Ovary (tissue), 9 donors: Measurements from ENCODE around the gene ATP6V1C2. TPM values are rescaled to one million over a fixed set of nuclear protein-coding genes. Genes with fewer than 3 reads are reported as not detected.

Experiments used
- DNase-seq, 5 donors: peaks; one replicate each; pipeline ENCODE4 v3.0.0-alpha.2; 2019 to 2020
- H3K27ac ChIP-seq, 2 donors: fragments of 200-600 bp; one replicate each; pipeline versions ENCODE4 v1.5.1 to v1.8.0; 2019 to 2022
- H3K27me3 ChIP-seq: fragments of 200-600 bp; one replicate; pipeline ENCODE4 v1.8.0; 2022
- H3K36me3 ChIP-seq: fragments of 200-600 bp; sonication (generic); one replicate; pipeline ENCODE4 v1.5.1; 2019
- H3K4me1 ChIP-seq: one replicate; pipeline ENCODE4 v1.8.1; 2013; ENCODE audit warnings: mild to moderate bottlenecking, moderate library complexity; ENCODE audit not compliant: insufficient read depth
- H3K4me3 ChIP-seq: fragments of 200-600 bp; sonication (generic); one replicate; pipeline ENCODE4 v1.5.1; 2017
- H3K9me3 ChIP-seq, 2 donors: fragments of 200-600 bp in 1 of 2; sonication (generic) in 1 of 2; one replicate each; pipeline versions ENCODE4 v1.5.1 to v1.8.1; 2013 to 2019; ENCODE audit warnings: mild to moderate bottlenecking in 1 of 2, moderate library complexity in 1 of 2
- CTCF ChIP-seq, 3 donors: fragments of 450-650 bp in 2 of 3; fragments of 200-600 bp in 1 of 3; IDR thresholded peaks; one replicate each; pipeline versions ENCODE4 v1.5.1 to v1.8.0; 2016 to 2022; ENCODE audit warnings: antibody characterized with exemption in 3 of 3, mild to moderate bottlenecking in 1 of 3
- EP300 ChIP-seq: sonication (generic); formaldehyde crosslinking; IDR thresholded peaks from one replicate; pipeline ENCODE4 v1.6.1; 2017; ENCODE audit warnings: antibody characterized with exemption
- POLR2A ChIP-seq: fragments of 450-650 bp; IDR thresholded peaks from one replicate; pipeline ENCODE4 v1.6.1; 2017; ENCODE audit warnings: antibody characterized with exemption, mild to moderate bottlenecking, moderate library complexity
- WGBS, 3 donors: extraction: QIAGEN DNeasy Blood & Tissue Kit in 1 of 3; methylation state at CpG; one replicate each; pipeline versions ENCODE4 v1.1.5 to v1.1.7; 2013 to 2017; 5-methylcytosine and 5-hydroxymethylcytosine counted together
- intact Hi-C, 4 donors: fragments of 100-400 bp; cut with DNase I; formaldehyde crosslinking; loops; one replicate each; pipeline versions ENCODE4 v1.11.0 to v1.15.1; 2022 to 2023
- polyA plus RNA-seq, 2 donors: library from polyadenylated mRNA; stranded (reverse); fragments of 200-250 nt in 1 of 2; fragments of 350-450 nt in 1 of 2; fragmentation: Illumina TruSeq in 1 of 2; extraction: RNeasy Lipid Tissue Mini Kit (QIAGEN cat#74804) in 1 of 2; gene quantifications; one replicate each; pipeline ENCODE4 v1.2.3, GENCODE V29; 2013 to 2014
- total RNA-seq, 7 donors: library from RNA; depleted of rRNA in 2 of 7; stranded (reverse); fragments of >200 nt in 2 of 7; fragmentation: NEBNext Ultra II Directional in 3 of 7; extraction: Animal tissue kit (Norgen Biotek cat#: 25700) in 3 of 7; gene quantifications; one replicate each; pipeline versions ENCODE4 v1.1.0 to v1.2.4, GENCODE V29; 2016 to 2023
- donor health status: DM: no; HTN: no; CAD: no; lungs with moderate emphysema.
- donor health status: DM: no; HTN: no; CAD: no.
- donor health status: Bipolar disorder and iron deficiency.
- donor health status: DM: yes; HTN: yes; CAD: no.
- donor health status: DM: no; HTN: no; CAD: no.
- donor health status: DM: yes; HTN: yes; CAD: no.

Gene ATP6V1C2
- total and polyA plus RNA-seq, 9 donors, result 0.17 to 10.8 (median 0.60) TPM; not detected in 2

- Histone ChIP-seq H3K36me3 (no peaks in the 10 kb centered on the region), H3K27me3 (no peaks in the 10 kb centered on the region), H3K27ac (no peak overlapping the region), H3K4me3 (no peak overlapping the region), H3K4me1 (no peaks in the 10 kb centered on the region), H3K9me3 (no peaks in the 10 kb centered on the region)
- no peak for DNase-seq
- intact Hi-C loops, result no loop called here
- WGBS, 3 donors, result 88 to 91% (median 91%) methylated on average over 12 of the region's 12 CpGs
- TF ChIP-seq CTCF (IDR thresholded peaks at IDR 0.05) (no peak), POLR2A (no peak), EP300 (no peak)
These were observed 44.5 kb downstream of the ATP6V1C2 start for GRCh38 chr2:10765914-10766313.

DNA sequence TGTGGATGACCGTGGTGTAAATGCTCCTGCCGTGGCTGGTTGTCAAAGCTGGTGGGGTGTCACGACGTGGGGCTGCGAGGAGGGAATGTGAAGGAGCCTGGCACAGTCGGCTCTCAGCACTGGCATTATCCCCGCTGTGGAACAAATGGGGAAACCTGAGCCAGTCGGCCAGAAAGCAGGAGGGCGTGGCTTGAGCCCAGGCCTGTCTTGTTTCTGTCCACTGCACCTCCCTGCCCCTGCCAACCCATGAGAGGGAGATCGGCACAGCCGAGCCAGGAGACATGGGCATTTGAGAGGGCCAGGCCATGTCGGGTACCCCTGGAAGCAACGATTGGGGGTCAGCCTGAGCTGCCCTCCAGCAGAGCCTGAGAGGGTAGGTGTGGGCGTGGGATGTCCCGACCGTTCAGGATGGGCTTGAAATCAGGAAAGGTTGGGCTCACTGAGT lies 46.7 kb downstream of the ATP6V1C2 start:
- intact Hi-C loops, result no loop called here
- no peak for DNase-seq
- WGBS, 3 donors, result 63 to 66% (median 65%) methylated on average over 16 of the region's 16 CpGs

GRCh38 chr2:10770956-10771750 lies 49.7 kb downstream of the ATP6V1C2 start:
- DNase-seq, result no peak
- Histone ChIP-seq H3K27me3 (no peaks in the 10 kb centered on the region), H3K27ac (no peak overlapping the region), H3K4me3 (no peak overlapping the region), H3K4me1 (no peaks in the 10 kb centered on the region), H3K36me3 (no peaks in the 10 kb centered on the region), H3K9me3 (no peaks in the 10 kb centered on the region)
- intact Hi-C loops, result no loop called here
- TF ChIP-seq POLR2A (no peak), EP300 (no peak), CTCF (IDR thresholded peaks at IDR 0.05) (no peak)
- 74 to 78% (median 75%) methylated on average over 22 of the region's 22 CpGs for WGBS, 3 donors

More for the DNA sequence above, 46.7 kb downstream of the ATP6V1C2 start:
- H3K4me3 ChIP-seq, result no peak overlapping the region
- no peaks in the 10 kb centered on the region for H3K36me3 ChIP-seq
- H3K27ac ChIP-seq, result no peak overlapping the region
- TF ChIP-seq CTCF (IDR thresholded peaks at IDR 0.05) (no peak), EP300 (no peak), POLR2A (no peak)
- no peaks in the 10 kb centered on the region for H3K9me3 ChIP-seq
- H3K27me3 ChIP-seq, result no peaks in the 10 kb centered on the region
- H3K4me1 ChIP-seq, result no peaks in the 10 kb centered on the region

GRCh38 chr2:10771786-10772185 lies 50.4 kb downstream of the ATP6V1C2 start:
- H3K4me1 ChIP-seq, result no peaks in the 10 kb centered on the region
- DNase-seq, result no peak
- 86 to 91% (median 90%) methylated on average over 13 of the region's 13 CpGs for WGBS, 3 donors
- intact Hi-C loops, result no loop called here
- no peak overlapping the region for H3K27ac ChIP-seq
- H3K4me3 ChIP-seq, result no peak overlapping the region
- H3K27me3 ChIP-seq, result no peaks in the 10 kb centered on the region
- TF ChIP-seq POLR2A (no peak), CTCF (IDR thresholded peaks at IDR 0.05) (no peak), EP300 (no peak)
- H3K36me3 ChIP-seq, result no peaks in the 10 kb centered on the region
- no peaks in the 10 kb centered on the region for H3K9me3 ChIP-seq
